Parathyroid adenoma (tissue), 2 donors: Measurements from ENCODE around the gene SEC31A.

Experiments used
- H2AFZ ChIP-seq: fragments of 300-600 bp; sonication (generic); one replicate; pipeline ENCODE4 v1.7.0; 2017; ENCODE audit warnings: antibody characterized with exemption, mild to moderate bottlenecking
- H3K27ac ChIP-seq: fragments of 300-600 bp; sonication (generic); one replicate; pipeline ENCODE4 v1.7.0; 2017
- H3K27me3 ChIP-seq: fragments of 300-600 bp; sonication (generic); one replicate; pipeline ENCODE4 v1.7.0; 2017; ENCODE audit warnings: low read length; ENCODE audit not compliant: control insufficient read depth, insufficient read depth
- H3K36me3 ChIP-seq: fragments of 300-600 bp; sonication (generic); one replicate; pipeline ENCODE4 v1.7.0; 2017; ENCODE audit warnings: low read length; ENCODE audit not compliant: control insufficient read depth, insufficient read depth
- H3K4me1 ChIP-seq: fragments of 300-600 bp; sonication (generic); one replicate; pipeline ENCODE4 v1.7.0; 2017; ENCODE audit warnings: control low read depth
- H3K4me2 ChIP-seq: fragments of 300-600 bp; sonication (generic); one replicate; pipeline ENCODE4 v1.7.0; 2017; ENCODE audit warnings: low read length
- H3K4me3 ChIP-seq: fragments of 300-600 bp; sonication (generic); one replicate; pipeline ENCODE4 v1.7.0; 2017; ENCODE audit warnings: low read depth, low read length
- H3K79me2 ChIP-seq: fragments of 300-600 bp; sonication (generic); one replicate; pipeline ENCODE4 v1.7.0; 2017; ENCODE audit warnings: control low read depth
- H3K9ac ChIP-seq: fragments of 300-600 bp; sonication (generic); one replicate; pipeline ENCODE4 v1.7.0; 2017; ENCODE audit warnings: mild to moderate bottlenecking
- H3K9me3 ChIP-seq: fragments of 300-600 bp; sonication (generic); one replicate; pipeline ENCODE4 v1.7.0; 2017; ENCODE audit warnings: low read length; ENCODE audit not compliant: control insufficient read depth
- TF ChIP-seq, protein P1 (sequence below): fragments of 300-600 bp; sonication (generic); IDR thresholded peaks from one replicate; pipeline ENCODE4 v1.7.0; 2017; ENCODE audit warnings: antibody characterized with exemption, mild to moderate bottlenecking
- donor health status: primary hyperparathyroidism.

SEC31A gene

DNA sequence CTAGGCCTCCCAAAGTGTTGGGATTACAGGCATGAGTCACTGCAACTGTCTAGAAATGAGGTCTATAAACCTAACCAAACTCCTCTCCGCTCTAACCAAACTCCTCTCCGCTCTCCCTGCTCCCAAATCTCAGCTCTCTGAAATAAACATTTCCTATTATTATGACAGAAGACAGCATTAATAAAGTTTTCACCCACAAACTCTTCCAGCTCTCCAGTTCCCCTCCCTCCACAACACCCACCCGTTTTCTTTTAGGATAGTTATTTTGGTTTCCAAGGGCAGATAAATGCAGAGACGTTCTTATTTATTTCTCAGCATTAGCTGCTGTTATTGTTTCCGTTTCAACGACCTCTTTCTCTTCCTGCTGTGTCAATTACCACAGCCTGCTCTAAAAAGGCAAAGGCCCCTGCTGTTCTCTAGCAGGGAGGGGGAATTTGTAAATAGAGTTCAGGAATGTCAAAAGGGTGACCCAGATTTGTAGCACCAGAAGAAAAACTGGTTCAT is 79.1 kb downstream of the SEC31A start:
- Histone ChIP-seq H3K9me3 (no peaks in the 10 kb centered on the region), H3K27me3 (no peaks in the 10 kb centered on the region), H3K27ac (no peak overlapping the region), H3K4me3 (no peak overlapping the region), H3K9ac (no peak overlapping the region), H3K36me3 (no peaks in the 10 kb centered on the region), H3K4me2 (no peak overlapping the region), H2AFZ (no peak overlapping the region), H3K4me1 (no peaks in the 10 kb centered on the region), H3K79me2 (no peaks in the 10 kb centered on the region)
- TF ChIP-seq, protein P1, sequence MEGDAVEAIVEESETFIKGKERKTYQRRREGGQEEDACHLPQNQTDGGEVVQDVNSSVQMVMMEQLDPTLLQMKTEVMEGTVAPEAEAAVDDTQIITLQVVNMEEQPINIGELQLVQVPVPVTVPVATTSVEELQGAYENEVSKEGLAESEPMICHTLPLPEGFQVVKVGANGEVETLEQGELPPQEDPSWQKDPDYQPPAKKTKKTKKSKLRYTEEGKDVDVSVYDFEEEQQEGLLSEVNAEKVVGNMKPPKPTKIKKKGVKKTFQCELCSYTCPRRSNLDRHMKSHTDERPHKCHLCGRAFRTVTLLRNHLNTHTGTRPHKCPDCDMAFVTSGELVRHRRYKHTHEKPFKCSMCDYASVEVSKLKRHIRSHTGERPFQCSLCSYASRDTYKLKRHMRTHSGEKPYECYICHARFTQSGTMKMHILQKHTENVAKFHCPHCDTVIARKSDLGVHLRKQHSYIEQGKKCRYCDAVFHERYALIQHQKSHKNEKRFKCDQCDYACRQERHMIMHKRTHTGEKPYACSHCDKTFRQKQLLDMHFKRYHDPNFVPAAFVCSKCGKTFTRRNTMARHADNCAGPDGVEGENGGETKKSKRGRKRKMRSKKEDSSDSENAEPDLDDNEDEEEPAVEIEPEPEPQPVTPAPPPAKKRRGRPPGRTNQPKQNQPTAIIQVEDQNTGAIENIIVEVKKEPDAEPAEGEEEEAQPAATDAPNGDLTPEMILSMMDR = no peak

DNA sequence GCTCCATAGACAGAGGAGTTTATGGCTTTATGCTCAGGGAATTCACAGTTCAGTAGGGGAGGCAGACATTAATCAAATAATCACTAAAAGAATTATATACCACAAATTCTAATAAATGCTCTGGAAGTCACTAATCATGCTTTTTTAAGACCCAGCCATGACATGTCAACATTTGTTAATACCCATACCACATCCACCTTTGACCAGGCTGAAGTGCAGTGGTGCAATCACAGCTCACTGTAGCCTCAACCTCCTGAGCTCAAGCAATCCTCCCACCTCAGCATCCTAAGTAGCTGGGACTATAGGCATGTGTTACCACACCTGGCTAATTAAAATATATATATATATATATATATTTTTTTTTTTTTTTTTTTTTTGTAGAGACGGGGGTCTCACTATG is 79.6 kb downstream of the SEC31A start:
- TF ChIP-seq, protein P1 = no peak
- Histone ChIP-seq H3K4me2 (no peak overlapping the region), H3K36me3 (no peaks in the 10 kb centered on the region), H3K79me2 (no peaks in the 10 kb centered on the region), H3K27me3 (no peaks in the 10 kb centered on the region), H3K9ac (no peak overlapping the region), H3K9me3 (no peaks in the 10 kb centered on the region), H3K27ac (no peak overlapping the region), H3K4me1 (no peaks in the 10 kb centered on the region), H3K4me3 (no peak overlapping the region), H2AFZ (no peak overlapping the region)

DNA sequence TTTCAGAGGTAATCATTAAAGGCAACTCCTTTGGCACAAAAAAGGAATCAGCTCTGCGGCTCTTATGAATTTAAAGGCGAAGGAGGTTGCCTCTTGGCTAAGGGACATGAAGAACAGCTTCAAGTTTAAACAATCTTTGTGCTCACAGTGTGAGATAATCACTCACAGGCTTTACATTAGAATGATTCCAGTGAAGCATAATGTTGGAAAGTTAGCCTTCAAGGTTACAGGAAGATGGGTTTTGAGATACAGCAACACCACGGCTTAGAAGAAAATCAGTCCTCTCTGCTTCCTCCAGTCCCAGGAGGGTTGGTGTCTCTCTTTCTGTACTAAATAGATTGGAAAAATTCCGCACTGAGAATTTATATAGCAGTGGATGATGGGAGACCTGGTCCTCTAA is 80.8 kb downstream of the SEC31A start:
- Histone ChIP-seq H3K79me2 (no peaks in the 10 kb centered on the region), H3K9ac (no peak overlapping the region), H3K27me3 (no peaks in the 10 kb centered on the region), H3K4me2 (no peak overlapping the region), H3K36me3 (no peaks in the 10 kb centered on the region), H3K9me3 (no peaks in the 10 kb centered on the region), H3K4me1 (no peaks in the 10 kb centered on the region), H2AFZ (no peak overlapping the region), H3K27ac (no peak overlapping the region), H3K4me3 (no peak overlapping the region)
- TF ChIP-seq, protein P1 = no peak

DNA sequence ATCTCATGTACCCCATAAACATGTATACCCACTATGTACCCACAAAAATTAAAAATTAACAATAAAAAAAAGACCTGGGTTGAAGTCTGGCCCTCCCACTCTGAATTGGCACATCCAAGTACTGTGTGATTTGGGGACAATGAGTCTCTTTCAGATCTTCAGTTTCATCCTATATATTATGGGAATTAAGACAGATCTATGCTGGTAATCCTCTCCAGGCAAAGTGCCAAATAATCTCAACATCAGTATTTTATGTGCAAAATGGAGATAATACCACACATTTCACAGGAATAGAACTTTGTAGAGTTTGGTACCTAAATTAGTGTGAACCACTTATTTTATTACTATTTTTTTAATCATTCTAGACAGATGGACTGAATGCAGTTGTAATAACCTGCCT is 81.3 kb downstream of the SEC31A start:
- no peaks in the 10 kb centered on the region for H3K9me3 ChIP-seq
- H3K9ac ChIP-seq = no peak overlapping the region
- H3K36me3 ChIP-seq = no peaks in the 10 kb centered on the region
- H3K4me2 ChIP-seq = no peak overlapping the region
- no peaks in the 10 kb centered on the region for H3K27me3 ChIP-seq
- no peak overlapping the region for H2AFZ ChIP-seq
- H3K4me1 ChIP-seq = no peaks in the 10 kb centered on the region
- no peak overlapping the region for H3K27ac ChIP-seq
- H3K79me2 ChIP-seq = no peaks in the 10 kb centered on the region
- TF ChIP-seq, protein P1 = no peak
- H3K4me3 ChIP-seq = no peak overlapping the region

DNA sequence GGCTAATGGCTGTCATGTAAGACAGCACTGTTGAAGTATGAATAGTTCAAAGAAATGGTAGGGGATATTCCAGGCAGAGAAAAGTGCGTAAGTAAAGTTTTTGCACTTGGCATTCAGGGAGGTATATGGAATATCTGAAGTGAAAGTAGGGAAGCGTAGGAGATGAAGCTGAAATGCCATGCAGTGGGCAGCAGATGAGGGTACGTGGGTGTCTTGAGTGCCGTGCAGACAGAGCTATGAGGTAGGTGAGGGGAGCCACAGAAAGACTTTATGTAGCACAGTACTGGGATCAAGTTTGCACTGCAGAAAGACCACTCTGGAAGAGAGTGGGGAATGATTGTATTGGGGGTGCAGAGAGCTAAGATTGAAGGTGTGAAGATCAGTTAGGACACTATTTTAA is 87.2 kb downstream of the SEC31A start:
- Histone ChIP-seq H3K9ac (no peak overlapping the region), H3K27ac (no peak overlapping the region), H3K27me3 (no peaks in the 10 kb centered on the region), H3K36me3 (no peaks in the 10 kb centered on the region), H3K9me3 (no peaks in the 10 kb centered on the region), H3K4me3 (no peak overlapping the region), H3K4me1 (no peaks in the 10 kb centered on the region), H3K4me2 (no peak overlapping the region), H2AFZ (no peak overlapping the region), H3K79me2 (no peaks in the 10 kb centered on the region)
- TF ChIP-seq, protein P1 = no peak
